BJ (cell line): ENCODE results near the gene RITA1. TPM values are rescaled to one million over a fixed set of nuclear protein-coding genes. Genes with fewer than 3 reads are reported as not detected.

Experiments
- CTCF ChIA-PET: fragments of 350-600 bp; formaldehyde crosslinking; extraction: SDS; loops from one replicate; lab custom pipeline; 2021; ENCODE audit warnings: antibody characterized with exemption, inconsistent platforms; lab: Yijun Ruan, JAX
- POLR2A ChIA-PET: fragments of 300-600 bp; sonication (Branson Sonifier 250); formaldehyde crosslinking; extraction: SDS; loops from one replicate; lab custom pipeline; 2021; ENCODE audit warnings: antibody characterized with exemption; lab: Charles Lee
- DNase-seq: peaks from one replicate; pipeline ENCODE4 v3.0.0-alpha.2; 2011; ENCODE audit warnings: low read depth
- H3K27me3 ChIP-seq: 2 replicates; pipeline ENCODE4 v1.6.0; 2011; ENCODE audit warnings: low read length; ENCODE audit not compliant: control insufficient read depth, insufficient read depth
- H3K36me3 ChIP-seq: 2 replicates; pipeline ENCODE4 v1.5.1; 2011; ENCODE audit warnings: low read length; ENCODE audit not compliant: control insufficient read depth, insufficient read depth
- H3K4me3 ChIP-seq: 2 replicates; pipeline ENCODE4 v1.5.1; 2011; ENCODE audit warnings: low read depth, mild to moderate bottlenecking, control low read depth, low read length
- polyA plus RNA-seq: library from polyadenylated mRNA; depleted of rRNA; stranded (reverse); fragments of >200 nt; gene quantifications from 2 replicates; pipeline ENCODE4 v1.2.3, GENCODE V29; 2011
- TF ChIP-seq, protein P1 (sequence below): IDR thresholded peaks from 2 replicates; pipeline ENCODE4 v1.5.1; 2011; ENCODE audit warnings: low read depth, mild to moderate bottlenecking, control low read depth, inconsistent platforms, low read length, moderate library complexity; ENCODE audit not compliant: insufficient read depth

RITA1 gene
- polyA plus RNA-seq, 1 experiment, result 19.4 TPM

DNA sequence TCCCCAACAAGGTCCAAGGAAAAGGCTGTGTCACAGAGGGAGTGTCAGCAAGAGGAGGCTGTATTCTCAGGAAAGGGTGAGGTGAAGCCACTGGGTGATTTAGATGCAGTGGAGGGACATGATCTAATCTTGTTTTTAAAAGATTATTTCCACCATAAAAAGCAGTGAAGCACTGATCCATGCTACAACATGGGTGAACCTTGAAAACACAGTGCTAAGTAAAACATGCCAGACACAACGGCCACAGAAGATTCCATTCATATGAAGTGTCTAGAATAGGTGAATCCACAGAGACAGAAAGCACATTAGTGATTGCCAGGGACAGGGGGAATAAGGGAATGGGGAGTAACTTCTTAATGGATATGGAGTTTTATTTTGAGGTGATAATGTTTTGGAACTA, 12.8 kb downstream of the RITA1 start:
- CTCF ChIA-PET, result interaction anchor here (1.0 kb wide), 1 partner anchor 227 kb away, joined by 3 read pairs; no protein-coding TSS in a partner anchor
- POLR2A ChIA-PET, result no interaction called here

DNA sequence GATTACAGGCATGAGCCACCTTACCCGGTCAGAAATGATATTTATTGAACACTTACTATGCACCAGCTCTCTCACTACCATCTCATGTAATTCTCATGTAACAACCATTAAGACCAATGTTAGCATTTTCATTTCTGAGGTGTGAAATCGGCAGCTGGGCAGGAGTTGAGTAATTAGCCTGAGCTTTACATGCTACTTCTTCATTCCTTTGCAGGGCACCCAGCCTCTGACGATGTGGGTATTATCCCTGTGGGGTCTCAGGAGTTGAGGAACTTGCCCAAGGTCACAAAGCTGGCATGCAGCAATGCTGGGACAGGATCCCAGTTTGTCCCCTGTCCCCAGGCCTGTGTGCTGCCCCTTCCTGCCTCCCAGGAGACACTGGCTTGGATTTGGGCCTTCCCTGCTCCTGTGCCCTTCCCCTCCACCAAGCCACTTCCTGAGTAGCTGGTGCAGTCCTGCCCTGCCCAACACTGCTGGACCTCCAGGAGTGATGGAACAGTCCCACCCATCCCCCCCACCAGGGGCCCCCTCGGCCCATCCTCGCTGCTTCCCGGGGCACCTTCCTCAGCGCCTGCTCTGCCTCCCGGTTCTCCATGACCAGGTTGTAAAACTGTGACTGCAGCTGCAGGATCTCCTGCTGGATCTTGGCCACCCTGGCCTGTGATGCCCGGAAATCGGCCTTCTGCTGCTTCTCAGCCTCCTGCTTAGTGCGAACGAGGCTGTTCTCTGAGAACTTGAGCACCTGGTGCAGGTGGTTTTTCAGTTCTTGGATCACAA, 14.7 kb downstream of the RITA1 start:
- H3K27me3 ChIP-seq, result no peaks in the 10 kb centered on the region
- H3K36me3 ChIP-seq, result no peaks in the 10 kb centered on the region
- no peak overlapping the region for H3K4me3 ChIP-seq
- POLR2A ChIA-PET, result no interaction called here
- TF ChIP-seq, protein P1, sequence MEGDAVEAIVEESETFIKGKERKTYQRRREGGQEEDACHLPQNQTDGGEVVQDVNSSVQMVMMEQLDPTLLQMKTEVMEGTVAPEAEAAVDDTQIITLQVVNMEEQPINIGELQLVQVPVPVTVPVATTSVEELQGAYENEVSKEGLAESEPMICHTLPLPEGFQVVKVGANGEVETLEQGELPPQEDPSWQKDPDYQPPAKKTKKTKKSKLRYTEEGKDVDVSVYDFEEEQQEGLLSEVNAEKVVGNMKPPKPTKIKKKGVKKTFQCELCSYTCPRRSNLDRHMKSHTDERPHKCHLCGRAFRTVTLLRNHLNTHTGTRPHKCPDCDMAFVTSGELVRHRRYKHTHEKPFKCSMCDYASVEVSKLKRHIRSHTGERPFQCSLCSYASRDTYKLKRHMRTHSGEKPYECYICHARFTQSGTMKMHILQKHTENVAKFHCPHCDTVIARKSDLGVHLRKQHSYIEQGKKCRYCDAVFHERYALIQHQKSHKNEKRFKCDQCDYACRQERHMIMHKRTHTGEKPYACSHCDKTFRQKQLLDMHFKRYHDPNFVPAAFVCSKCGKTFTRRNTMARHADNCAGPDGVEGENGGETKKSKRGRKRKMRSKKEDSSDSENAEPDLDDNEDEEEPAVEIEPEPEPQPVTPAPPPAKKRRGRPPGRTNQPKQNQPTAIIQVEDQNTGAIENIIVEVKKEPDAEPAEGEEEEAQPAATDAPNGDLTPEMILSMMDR, result no peak
- CTCF ChIA-PET, result interaction anchor here (0.6 to 2.1 kb wide), 2 partner anchors 22 to 55 kb away, joined by 5 to 6 read pairs; partner anchors contain the start of gene TPCN1
- DNase-seq, result no peak

More for the DNA sequence above, 12.8 kb downstream of the RITA1 start:
- Histone ChIP-seq H3K27me3 (no peaks in the 10 kb centered on the region), H3K4me3 (no peak overlapping the region), H3K36me3 (no peaks in the 10 kb centered on the region)
- TF ChIP-seq, protein P1, result no peak
- no peak for DNase-seq

DNA sequence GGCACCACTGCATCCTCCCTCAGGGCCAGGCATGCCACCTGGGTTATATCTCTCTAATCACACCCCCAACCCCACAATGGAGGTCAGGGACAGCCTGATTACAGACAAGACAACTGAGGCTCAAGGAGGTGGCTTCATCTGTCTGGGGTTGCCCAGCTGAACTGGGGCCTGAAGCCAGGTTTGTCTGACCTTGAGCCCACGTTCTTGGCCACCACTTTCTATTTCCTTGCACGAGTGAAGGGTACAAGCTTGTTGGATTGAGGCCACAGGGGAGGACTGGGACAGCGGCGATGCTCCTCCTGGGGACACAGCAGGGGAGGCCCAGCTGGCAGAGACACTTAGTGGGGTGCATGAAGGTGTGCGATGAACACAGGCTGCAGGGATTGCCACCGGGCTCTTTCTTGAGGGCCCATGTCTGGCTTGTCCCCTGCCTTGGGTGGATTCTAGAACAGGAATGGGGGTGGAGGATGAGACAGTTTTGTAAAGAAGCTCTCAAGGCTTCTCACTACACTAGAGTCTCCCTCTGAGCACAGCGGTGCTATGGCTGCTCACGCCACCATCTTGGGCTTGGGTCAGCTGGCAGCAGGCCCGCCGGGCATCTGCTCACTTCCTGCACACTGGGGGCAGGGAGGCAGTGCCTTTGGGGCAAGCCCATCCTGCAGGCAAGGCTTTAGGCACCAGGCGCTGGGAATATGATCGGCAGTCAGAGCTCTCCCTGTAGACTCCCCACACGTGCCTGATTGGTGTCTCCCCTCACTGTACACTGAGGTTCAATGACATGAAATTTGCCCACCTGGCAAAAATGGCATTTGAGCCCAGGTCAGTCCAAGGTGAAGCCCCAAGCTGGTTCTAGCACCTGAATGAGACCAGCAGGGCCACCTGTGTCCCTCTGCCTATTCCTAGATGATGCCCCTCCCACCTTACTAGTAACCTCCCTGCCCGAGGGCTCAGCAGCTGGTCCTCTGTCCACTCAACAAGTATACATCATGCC, 16.0 kb downstream of the RITA1 start:
- Histone ChIP-seq H3K4me3 (no peak overlapping the region), H3K36me3 (no peaks in the 10 kb centered on the region), H3K27me3 (no peaks in the 10 kb centered on the region)
- DNase-seq, result no peak
- CTCF ChIA-PET, result interaction anchor here (2.1 kb wide), 1 partner anchor 20 kb away, joined by 6 read pairs; the partner anchor contains the start of gene TPCN1
- POLR2A ChIA-PET, result no interaction called here
- TF ChIP-seq, protein P1, result no peak

DNA sequence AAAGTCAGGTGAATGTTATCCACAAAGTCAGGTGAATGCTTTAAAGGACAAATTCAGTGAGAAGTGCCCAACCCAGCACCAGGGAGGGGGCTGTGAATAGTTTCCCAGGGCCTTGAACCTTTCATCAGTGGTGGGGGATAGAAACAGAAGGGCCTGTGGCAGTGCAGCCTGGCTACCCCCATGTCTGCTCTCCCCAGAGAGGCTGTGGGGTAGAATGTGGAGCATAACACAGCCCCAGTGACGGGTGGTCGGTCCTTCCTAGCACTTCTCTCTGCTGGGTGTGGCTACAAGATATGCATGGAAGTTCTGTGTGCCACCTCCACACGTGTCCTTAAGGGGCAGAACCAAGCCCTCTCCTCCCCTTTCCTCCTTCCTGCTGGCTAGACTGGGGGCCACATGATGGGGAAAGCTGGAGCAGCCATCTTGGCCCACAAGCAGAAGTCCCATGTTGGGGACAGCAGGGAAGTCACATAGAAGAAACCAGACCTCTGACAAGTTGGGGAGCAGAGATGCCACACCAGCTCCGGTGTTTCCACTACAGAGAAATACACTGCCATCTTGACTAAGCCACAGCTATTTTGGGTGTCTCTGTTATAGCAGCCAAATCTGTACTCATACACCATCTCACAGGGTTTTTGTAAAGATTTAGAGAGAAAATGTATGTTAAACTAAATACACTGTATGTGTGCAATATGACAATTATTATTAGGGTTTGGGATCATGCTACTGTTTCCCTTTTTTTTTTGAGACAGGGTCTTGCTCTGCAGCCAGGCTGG, 17.0 kb downstream of the RITA1 start:
- Histone ChIP-seq H3K4me3 (no peak overlapping the region), H3K27me3 (no peaks in the 10 kb centered on the region), H3K36me3 (no peaks in the 10 kb centered on the region)
- POLR2A ChIA-PET, result no interaction called here
- CTCF ChIA-PET, result no interaction called here
- DNase-seq, result no peak
- TF ChIP-seq, protein P1, result no peak
